Tibial nerve (tissue), 4 donors: ENCODE measurements around the gene VGLL4. TPM values are rescaled to one million over a fixed set of nuclear protein-coding genes. Genes with fewer than 3 reads are reported as not detected.
A peak's percentile ranks its signal among the peaks of the same experiment; 100 is the strongest.

Source experiments
- DNase-seq, 2 donors: peaks; one replicate each; pipeline ENCODE4 v3.0.0-alpha.2; 2019; ENCODE audit warnings: low spot score in 2 of 2
- H3K27ac ChIP-seq, 4 donors: fragments of 200-600 bp; sonication (generic) in 3 of 4; one replicate each; pipeline ENCODE4 v1.5.1; 2017 to 2019; ENCODE audit warnings: mild to moderate bottlenecking in 1 of 4
- H3K27me3 ChIP-seq, 2 donors: fragments of 200-600 bp; sonication (generic) in 1 of 2; one replicate each; pipeline versions ENCODE4 v1.5.1 to v1.6.0; 2017 to 2019
- H3K36me3 ChIP-seq, 3 donors: fragments of 200-600 bp; sonication (generic); one replicate each; pipeline ENCODE4 v1.5.1; 2018 to 2019
- H3K4me1 ChIP-seq, 4 donors: fragments of 200-600 bp; sonication (generic) in 3 of 4; one replicate each; pipeline ENCODE4 v1.5.1; 2017 to 2019
- H3K4me3 ChIP-seq, 4 donors: fragments of 200-600 bp; sonication (generic) in 3 of 4; one replicate each; pipeline ENCODE4 v1.5.1; 2017 to 2019; ENCODE audit warnings: mild to moderate bottlenecking in 1 of 4, moderate library complexity in 1 of 4
- H3K9me3 ChIP-seq, 4 donors: fragments of 200-600 bp; sonication (generic) in 3 of 4; one replicate each; pipeline ENCODE4 v1.5.1; 2017 to 2019
- CTCF ChIP-seq, 5 experiments: fragments of 200-600 bp in 3 of 5; fragments of 450-650 bp in 2 of 5; sonication (generic) in 3 of 5; IDR thresholded peaks; one replicate each; pipeline ENCODE4 v1.5.1; 2016 to 2019; ENCODE audit warnings: antibody characterized with exemption in 5 of 5, mild to moderate bottlenecking in 3 of 5, moderate library complexity in 2 of 5
- EP300 ChIP-seq, 2 donors: sonication (generic); formaldehyde crosslinking; IDR thresholded peaks; one replicate each; pipeline ENCODE4 v1.6.1; 2017; ENCODE audit warnings: antibody characterized with exemption in 2 of 2, mild to moderate bottlenecking in 1 of 2
- POLR2A ChIP-seq, 2 donors: fragments of 450-650 bp; IDR thresholded peaks; one replicate each; pipeline ENCODE4 v1.6.1; 2017; ENCODE audit warnings: antibody characterized with exemption in 2 of 2, mild to moderate bottlenecking in 2 of 2, moderate library complexity in 2 of 2
- WGBS, 2 donors: methylation state at CpG; one replicate each; pipeline ENCODE4 v1.1.5; 2018; 5-methylcytosine and 5-hydroxymethylcytosine counted together
- total RNA-seq, 4 donors: library from RNA; depleted of rRNA; stranded (reverse); fragments of >200 nt; gene quantifications; one replicate each; pipeline ENCODE4 v1.1.0, GENCODE V29; 2016

Gene VGLL4
- total RNA-seq, 4 donors from 2014 or later, result 106 to 205 (median 110) TPM

- Histone ChIP-seq H3K4me1 (peaks cover 3 to 95% (median 52%) of the 10 kb centered on the region in 4 donors), H3K36me3 (peaks cover 0 to 6% (median 0%) of the 10 kb centered on the region in 3 donors), H3K9me3 (no peaks in the 10 kb centered on the region), H3K27ac (peak overlapping the region; percentile 55 to 92 (median 88)), H3K27me3 (no peaks in the 10 kb centered on the region), H3K4me3 (no peak overlapping the region)
- TF ChIP-seq POLR2A (IDR thresholded peaks at IDR 0.05) (no peak), EP300 (IDR thresholded peaks at IDR 0.05) (peak in 1 of 2 donors; percentile 81)
- WGBS, 2 donors, result 22 to 23% methylated on average over 9 of the region's 9 CpGs
- DNase-seq, result peak; percentile 33 to 73
Observed at GRCh38 chr3:11603628-11604027, 40.1 kb downstream of the VGLL4 start.

GRCh38 chr3:11602886-11603527 lies 40.7 kb downstream of the VGLL4 start:
- 42 to 57% methylated on average over 5 of the region's 5 CpGs for WGBS, 2 donors
- peaks cover 0 to 6% (median 0%) of the 10 kb centered on the region in 3 donors for H3K36me3 ChIP-seq
- peak overlapping the region; percentile 55 to 92 (median 88) for H3K27ac ChIP-seq
- H3K4me3 ChIP-seq, result no peak overlapping the region
- TF ChIP-seq CTCF (IDR thresholded peaks at IDR 0.05) (no peak), POLR2A (IDR thresholded peaks at IDR 0.05) (no peak), EP300 (IDR thresholded peaks at IDR 0.05) (no peak)
- DNase-seq, result no peak
- H3K9me3 ChIP-seq, result no peaks in the 10 kb centered on the region
- H3K4me1 ChIP-seq, result peaks cover 3 to 95% (median 51%) of the 10 kb centered on the region in 4 donors
- no peaks in the 10 kb centered on the region for H3K27me3 ChIP-seq

- Histone ChIP-seq H3K9me3 (no peaks in the 10 kb centered on the region), H3K4me3 (no peak overlapping the region), H3K27me3 (no peaks in the 10 kb centered on the region), H3K4me1 (peaks cover 3 to 88% (median 49%) of the 10 kb centered on the region in 4 donors), H3K36me3 (peaks cover 0 to 6% (median 0%) of the 10 kb centered on the region in 3 donors), H3K27ac (peak overlapping the region; percentile 55 to 92 (median 88))
- TF ChIP-seq CTCF (IDR thresholded peaks at IDR 0.05) (no peak), EP300 (IDR thresholded peaks at IDR 0.05) (no peak), POLR2A (IDR thresholded peaks at IDR 0.05) (no peak)
- DNase-seq, result no peak
- 48 to 50% methylated on average over 11 of the region's 11 CpGs for WGBS, 2 donors
Observed at GRCh38 chr3:11602239-11602840, 41.4 kb downstream of the VGLL4 start.

GRCh38 chr3:11601446-11602238 lies 42.1 kb downstream of the VGLL4 start:
- H3K4me1 ChIP-seq, result peaks cover 3 to 86% (median 50%) of the 10 kb centered on the region in 4 donors
- H3K4me3 ChIP-seq, result peak overlapping the region in 1 of 4 donors; percentile 5

GRCh38 chr3:11600501-11601282 lies 43.0 kb downstream of the VGLL4 start:
- peak overlapping the region; percentile 55 to 92 (median 88) for H3K27ac ChIP-seq
- H3K4me1 ChIP-seq, result peaks cover 3 to 86% (median 52%) of the 10 kb centered on the region in 4 donors
- no peaks in the 10 kb centered on the region for H3K9me3 ChIP-seq
- no peaks in the 10 kb centered on the region for H3K27me3 ChIP-seq
- TF ChIP-seq EP300 (IDR thresholded peaks at IDR 0.05) (peak; percentile 42 to 76), POLR2A (IDR thresholded peaks at IDR 0.05) (peak in 1 of 2 donors; percentile 21), CTCF (IDR thresholded peaks at IDR 0.05) (no peak)
- H3K4me3 ChIP-seq, result peak overlapping the region in 2 of 4 donors; percentile 2 to 10
- DNase-seq, result peak in 1 of 2 donors; percentile 44
- peaks cover 0 to 6% (median 0%) of the 10 kb centered on the region in 3 donors for H3K36me3 ChIP-seq
- WGBS, 2 donors, result 24 to 36% methylated on average over 17 to 18 of the region's 18 CpGs

More at GRCh38 chr3:11601446-11602238, 42.1 kb downstream of the VGLL4 start:
- Histone ChIP-seq H3K27ac (peak overlapping the region; percentile 55 to 92 (median 88)), H3K9me3 (no peaks in the 10 kb centered on the region), H3K36me3 (peaks cover 0 to 6% (median 0%) of the 10 kb centered on the region in 3 donors), H3K27me3 (no peaks in the 10 kb centered on the region)
- peak in 1 of 2 donors; percentile 29 for DNase-seq
- WGBS, 2 donors, result 35 to 44% methylated on average over 21 of the region's 21 CpGs
- TF ChIP-seq EP300 (IDR thresholded peaks at IDR 0.05) (peak in 1 of 2 donors; percentile 24), POLR2A (IDR thresholded peaks at IDR 0.05) (no peak)
